HG02852 (cell line): ENCODE results near the gene EVA1C.
"Not testable (repeated sequence)": the region's sequence is repeated elsewhere in the genome, so short reads cannot be mapped to it uniquely, and the experiment has no call there.

Source experiments
- ATAC-seq: cut with Tn5 transposase; IDR thresholded peaks from one replicate; pipeline ENCODE4 v1.9.1; 2021; ENCODE audit warnings: mild to moderate bottlenecking, moderate library complexity; ENCODE audit not compliant: unreplicated experiment

The EVA1C gene

GRCh38 chr21:32423320-32424190, 11.0 kb downstream of the EVA1C start:
- no peak for ATAC-seq

- ATAC-seq = no peak
Observed at GRCh38 chr21:32424191-32424535, 11.7 kb downstream of the EVA1C start.

DNA sequence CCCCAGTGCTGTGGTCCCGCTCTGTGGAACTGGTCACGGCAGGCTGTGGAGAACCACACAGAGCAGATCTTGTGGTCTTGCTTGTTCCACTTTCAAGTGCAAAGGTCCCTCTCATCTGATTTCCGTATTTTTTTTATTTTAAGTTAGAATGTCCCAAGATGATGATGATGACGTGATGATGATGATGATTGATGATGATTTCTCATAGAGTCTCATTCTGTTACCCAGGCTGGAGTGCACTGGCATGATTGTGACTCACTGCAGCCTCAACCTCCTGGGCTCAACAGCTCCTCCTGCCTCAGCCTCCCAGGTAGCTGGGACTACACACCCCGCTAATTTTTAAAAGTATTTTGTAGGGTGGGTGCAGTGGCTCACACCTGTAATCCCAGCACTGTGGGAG, 12.2 kb downstream of the EVA1C start:
- ATAC-seq = no peak

GRCh38 chr21:32425628-32426027, 13.1 kb downstream of the EVA1C start:
- no peak for ATAC-seq

GRCh38 chr21:32426066-32426465, 13.6 kb downstream of the EVA1C start:
- no peak for ATAC-seq

DNA sequence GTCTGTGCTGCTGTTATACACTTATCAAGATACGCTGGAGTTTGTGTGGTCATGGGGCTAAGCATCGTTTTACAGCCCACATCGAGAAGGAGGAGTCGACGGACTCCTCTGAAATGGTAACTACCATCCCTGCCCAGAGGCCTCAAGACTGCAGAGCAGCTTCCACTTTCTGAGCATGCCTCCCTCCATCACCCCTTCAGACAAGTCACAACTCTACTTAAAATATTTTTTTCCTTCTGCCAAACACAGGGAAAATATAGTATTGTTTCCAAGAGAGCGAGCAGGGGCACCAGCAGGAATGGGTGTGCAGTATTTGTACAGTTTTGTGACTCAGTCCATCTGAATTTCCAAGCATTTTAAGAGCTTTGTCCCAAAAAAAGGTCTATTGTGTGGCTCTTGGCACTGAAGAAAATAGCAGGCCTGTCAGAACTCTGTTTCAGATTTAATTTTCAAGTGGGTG, 14.1 kb downstream of the EVA1C start:
- no peak for ATAC-seq

DNA sequence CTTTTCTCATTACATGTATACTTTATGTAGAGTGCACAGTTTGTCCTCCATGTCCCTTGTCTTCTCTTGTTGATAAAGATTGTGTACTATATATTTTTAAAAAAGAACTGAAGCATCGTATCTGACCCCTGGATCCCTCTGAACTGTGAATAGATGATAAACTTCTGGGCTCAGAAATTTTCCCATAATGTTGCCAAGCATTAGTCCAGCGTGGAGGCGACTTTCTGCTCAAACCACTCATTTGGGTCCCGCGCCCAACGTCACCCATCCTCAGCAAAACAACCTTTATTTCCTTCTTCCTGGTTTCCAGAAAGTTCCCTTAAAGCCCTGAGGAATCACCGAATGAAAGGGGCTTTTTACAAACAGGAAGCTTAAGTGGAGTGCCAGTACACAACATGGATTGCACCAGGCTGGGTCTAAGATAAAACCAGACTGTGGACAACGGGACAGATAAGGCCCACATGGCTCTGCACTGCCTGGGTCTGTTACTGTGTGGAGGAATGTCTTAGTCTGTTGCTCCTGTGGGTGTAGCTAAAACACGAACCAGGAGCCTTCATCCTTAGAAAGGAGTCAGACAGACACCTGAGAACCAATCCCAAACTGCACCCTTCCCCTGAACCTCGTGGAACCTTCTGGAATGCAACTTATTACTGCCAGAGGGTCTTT, 15.6 kb downstream of the EVA1C start:
- no peak for ATAC-seq

- not testable (repeated sequence) for ATAC-seq
Observed at GRCh38 chr21:32432982-32433660, 20.6 kb downstream of the EVA1C start.

DNA sequence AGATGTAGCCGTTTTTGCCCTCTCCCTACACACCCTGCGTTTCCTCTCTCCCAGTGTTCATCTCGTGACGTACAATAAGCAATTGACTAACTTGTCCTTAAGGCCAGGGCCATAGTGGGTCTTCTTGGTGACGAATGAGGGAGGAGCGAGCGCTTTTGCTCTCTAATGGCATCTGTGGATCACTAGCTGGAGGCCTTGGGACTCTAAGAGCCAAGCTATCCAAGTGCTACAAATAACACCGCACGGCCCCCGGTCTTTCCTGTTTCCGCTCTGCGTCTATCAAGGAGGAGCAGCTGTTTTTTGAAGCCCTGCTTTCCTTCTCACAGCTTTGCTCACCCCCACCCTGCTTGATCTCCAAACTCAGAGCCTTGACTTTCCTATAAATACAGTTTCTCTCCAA, 25.2 kb downstream of the EVA1C start:
- no peak for ATAC-seq

DNA sequence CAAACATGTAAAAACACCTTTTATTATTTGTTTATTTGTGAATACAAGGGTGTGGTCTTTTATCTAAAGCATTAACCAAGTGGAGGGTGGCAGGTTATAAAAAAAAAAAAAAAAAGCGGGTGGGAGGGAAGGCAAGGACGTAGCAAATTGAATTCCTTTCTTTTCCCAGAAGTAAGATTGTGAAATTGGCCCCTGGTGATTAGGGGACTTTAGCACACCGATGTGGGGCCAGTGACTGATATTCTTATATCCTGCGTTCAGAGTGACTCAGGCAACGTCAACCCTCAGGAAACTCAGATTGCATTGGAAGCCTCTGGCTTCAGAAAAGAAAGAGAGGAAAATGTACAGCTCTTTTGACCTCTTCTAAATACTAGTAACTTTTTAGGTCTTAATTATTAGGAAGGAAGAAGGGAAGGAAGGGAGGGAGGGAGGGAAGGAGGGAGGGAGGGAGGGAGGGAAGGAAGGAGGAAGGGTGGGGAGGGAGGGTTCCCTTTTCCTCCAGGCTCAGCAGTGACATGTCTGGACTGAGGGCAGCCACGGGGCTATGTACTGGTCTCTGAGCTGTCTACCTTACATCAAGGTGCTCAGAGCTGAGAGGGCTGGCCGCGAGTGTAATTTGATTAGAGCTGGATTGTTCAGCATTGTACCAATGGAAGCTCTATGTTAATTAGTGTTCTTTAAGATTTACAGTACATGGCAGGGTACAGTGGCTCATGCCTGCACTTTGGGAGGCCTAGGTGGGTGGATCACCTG, 30.2 kb downstream of the EVA1C start:
- ATAC-seq = no peak

- ATAC-seq = no peak
Observed at GRCh38 chr21:32445101-32445500, 32.6 kb downstream of the EVA1C start.

- not testable (repeated sequence) for ATAC-seq
Observed at GRCh38 chr21:32446440-32446839, 33.9 kb downstream of the EVA1C start.

- ATAC-seq = no peak
Observed at GRCh38 chr21:32447224-32447623, 34.7 kb downstream of the EVA1C start.

DNA sequence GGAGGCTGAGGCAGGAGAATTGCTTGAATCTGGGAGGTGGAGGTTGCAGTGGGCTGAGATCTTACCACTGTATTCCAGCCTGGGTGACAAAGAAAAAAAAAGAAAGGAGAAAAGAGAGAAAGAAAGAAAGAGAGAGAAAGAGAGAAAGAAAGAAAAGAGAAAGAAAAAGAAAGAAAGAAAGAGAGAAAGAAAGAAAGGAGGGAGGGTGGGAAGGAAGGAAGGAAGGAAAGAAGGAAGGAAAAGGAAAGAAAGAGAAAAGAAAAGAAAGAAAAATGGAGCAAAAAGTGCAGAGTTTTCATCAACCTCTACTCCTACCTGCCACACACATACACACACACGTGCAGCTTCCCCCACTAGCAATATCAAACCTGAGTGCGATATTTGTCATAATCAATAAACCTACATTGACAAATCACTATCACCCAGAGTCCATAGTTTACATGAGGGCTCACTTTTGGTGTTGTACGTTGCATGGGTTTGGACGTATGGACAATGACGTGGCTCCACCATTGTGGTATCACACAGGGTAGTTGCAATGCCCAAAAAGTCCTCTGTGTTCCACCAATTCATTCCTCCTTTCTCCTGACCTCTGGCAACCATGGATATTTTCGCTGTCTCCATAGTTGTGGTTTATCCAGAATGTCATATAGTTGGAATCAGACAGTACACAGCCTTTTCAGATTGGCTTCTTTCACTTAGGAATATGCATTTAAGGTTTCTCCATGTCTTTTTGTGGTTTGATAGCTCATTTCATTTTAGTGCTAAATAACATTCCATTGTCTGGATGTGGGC, 36.5 kb downstream of the EVA1C start:
- ATAC-seq = no peak

DNA sequence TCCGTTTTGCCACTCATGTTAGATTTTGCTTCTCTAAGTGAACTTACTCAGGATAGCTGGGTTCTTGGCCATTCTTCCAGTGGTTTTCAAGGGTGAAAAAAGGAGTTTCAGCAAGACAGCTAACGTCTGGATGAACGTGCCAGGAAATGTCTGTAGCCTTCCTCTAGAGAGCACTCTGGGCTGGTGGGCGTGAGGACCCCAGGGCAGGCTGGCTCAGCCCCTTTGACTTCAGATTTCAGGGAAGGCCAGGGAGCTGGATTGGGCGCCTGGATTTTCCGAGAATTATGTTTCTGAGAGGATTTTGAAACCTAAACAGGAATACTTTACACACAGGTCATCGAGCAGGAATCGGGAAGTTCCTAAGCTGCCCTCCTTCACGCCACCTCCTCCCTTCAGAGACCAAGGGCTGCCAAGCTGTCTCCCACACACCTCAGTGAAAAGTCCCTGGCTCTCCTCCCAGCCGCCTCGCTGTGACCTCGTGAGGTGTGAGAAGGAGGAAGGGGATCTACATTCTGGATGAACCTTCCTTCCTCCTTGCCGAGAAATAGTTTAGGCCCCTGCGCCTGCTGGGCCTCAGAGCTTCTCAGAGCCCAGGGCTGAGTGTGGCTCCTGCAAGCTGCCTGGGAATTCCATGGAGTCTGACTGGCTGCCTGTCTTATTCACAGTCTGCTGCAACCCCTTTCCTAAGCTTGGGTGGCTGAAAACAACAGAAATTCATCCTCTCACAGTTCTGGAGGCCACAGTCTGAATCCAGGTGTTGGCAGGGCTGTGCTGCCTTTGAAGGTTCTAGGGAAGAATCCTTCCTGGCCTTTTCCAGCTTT, 38.6 kb downstream of the EVA1C start:
- ATAC-seq = not testable (repeated sequence)

DNA sequence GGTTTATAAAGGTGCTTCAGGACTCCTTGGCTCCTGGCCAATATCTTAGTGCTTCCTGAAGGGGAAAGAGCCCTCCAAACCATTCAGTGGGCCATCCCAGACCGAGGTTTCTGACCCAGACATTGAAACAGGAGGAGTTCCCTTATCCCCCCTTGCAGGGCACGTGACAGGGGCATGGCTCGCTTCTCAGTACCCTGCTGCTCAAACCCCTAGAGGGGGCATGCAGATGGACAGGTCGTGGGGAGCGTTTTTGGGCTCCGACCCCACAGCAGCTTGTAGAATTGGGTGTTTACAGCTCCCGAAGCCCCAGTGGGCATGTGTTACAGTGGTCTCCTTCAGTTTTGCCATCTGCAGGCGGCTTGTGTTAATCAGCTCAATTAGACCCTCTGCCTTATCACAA, 39.7 kb downstream of the EVA1C start:
- not testable (repeated sequence) for ATAC-seq

GRCh38 chr21:32452641-32453040, 40.1 kb downstream of the EVA1C start:
- ATAC-seq = no peak

GRCh38 chr21:32455548-32455947, 43.0 kb downstream of the EVA1C start:
- ATAC-seq = no peak

DNA sequence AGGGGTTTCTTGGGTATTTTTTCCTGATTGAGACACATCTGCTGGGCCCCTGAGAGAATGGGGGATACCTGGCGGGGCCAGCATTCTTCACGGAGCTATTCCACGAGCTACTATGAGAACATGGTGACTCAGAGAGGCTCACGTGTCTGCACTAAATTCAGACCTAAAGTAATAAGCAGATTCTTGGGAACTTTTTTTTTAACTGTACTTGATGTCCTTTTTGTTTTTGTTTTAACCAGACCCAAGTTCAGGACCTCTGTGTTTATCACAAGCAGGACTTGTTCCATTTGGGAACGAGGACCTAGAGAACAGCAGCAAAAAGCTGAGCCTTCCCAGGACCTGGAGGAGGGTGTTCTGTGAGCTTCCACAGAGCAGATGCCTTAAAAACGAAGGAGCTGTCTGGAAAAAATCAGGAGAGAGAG, 44.0 kb downstream of the EVA1C start:
- ATAC-seq = no peak
